GM21723 (cell line): ENCODE measurements around the gene COL6A6.
"Not testable (repeated sequence)": the region's sequence is repeated elsewhere in the genome, so short reads cannot be mapped to it uniquely, and the experiment has no call there.

ENCODE experiments used
- ATAC-seq: cut with Tn5 transposase; IDR thresholded peaks from one replicate; pipeline ENCODE4 v1.9.1; 2021; ENCODE audit warnings: mild to moderate bottlenecking, moderate library complexity; ENCODE audit not compliant: unreplicated experiment

COL6A6 gene

DNA sequence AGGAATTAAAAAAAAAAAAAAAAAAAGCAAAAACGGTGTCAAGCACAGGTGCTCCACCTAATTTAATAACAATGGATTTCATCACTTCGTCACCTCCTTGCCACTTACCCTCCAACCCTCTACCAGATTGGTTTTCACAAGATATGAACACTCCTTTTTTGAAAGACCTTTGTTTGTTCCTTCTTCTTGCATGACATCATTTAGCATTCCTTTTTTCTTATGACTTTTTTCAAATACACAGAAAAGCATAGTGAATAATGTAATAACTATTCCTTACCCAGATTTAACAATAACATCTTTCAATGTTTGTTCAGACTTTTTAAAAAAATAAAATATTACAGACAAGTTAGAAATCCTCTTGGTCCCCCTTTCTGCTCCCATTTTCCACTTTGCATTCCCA, 16.3 kb downstream of the COL6A6 start:
- no peak for ATAC-seq

DNA sequence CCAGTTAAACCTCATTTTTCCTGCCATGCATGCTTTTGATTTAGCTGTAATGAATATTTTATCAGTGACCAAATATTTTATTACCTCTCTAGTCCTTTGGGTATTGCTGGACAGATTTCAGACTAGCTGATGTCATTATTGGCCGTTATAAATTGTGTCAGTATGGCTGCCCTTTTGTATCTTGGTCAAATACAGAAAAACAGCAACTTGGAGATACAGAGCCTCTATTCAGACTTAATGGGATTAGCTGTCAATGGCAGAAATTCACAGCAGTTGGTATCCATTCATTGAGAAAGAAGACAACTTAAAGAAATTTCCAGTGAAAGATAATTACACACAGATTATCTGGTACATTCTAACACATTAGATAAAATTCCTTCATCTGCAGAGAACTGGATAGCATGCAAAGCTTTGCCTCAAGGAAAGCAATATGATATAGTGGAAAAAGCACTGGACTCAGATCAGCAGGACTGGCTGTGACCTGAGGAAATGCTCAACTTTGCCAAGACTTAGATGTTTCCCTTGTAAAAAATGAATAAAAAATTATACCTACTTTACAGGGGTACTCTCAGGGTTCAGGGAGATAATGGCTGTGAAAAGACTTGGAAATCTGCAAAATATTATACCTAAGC, 20.8 kb downstream of the COL6A6 start:
- ATAC-seq, result no peak

DNA sequence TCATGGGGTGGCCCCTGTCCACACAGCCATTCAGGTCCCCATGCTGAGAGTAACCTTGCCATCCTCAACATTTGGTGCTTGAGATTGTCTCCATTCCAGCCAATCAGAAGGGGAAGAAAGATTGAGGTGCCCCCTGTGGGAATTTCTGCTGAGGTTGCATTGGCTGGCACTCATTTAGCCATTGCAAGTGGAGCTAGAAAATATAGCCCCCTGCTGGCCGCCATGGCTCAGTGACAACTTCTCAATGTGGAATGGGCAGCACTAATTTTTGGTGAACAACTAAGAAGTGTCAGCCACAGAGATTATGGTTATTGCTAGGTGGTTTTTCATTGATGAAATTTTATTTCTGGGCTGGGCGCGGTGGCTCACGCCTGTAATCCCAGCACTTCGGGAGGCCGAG, 22.0 kb downstream of the COL6A6 start:
- no peak for ATAC-seq

DNA sequence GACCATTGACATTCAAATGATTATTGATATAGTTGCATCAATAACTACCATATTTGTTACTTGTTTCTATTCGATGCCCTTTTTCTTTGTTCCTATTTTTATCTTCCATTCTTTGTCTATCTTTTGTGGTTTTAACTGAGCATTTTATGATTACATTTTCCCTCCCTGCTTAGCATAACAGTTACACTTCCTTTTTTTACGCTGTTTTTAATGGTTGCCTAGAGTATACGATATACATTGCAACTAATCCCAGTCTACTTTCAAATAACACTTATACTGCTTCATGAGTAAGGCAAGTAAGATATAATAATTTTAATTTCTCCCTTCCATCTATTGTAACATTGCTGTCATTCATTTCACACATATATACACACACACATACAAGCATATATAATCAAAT, 26.3 kb downstream of the COL6A6 start:
- no peak for ATAC-seq

DNA sequence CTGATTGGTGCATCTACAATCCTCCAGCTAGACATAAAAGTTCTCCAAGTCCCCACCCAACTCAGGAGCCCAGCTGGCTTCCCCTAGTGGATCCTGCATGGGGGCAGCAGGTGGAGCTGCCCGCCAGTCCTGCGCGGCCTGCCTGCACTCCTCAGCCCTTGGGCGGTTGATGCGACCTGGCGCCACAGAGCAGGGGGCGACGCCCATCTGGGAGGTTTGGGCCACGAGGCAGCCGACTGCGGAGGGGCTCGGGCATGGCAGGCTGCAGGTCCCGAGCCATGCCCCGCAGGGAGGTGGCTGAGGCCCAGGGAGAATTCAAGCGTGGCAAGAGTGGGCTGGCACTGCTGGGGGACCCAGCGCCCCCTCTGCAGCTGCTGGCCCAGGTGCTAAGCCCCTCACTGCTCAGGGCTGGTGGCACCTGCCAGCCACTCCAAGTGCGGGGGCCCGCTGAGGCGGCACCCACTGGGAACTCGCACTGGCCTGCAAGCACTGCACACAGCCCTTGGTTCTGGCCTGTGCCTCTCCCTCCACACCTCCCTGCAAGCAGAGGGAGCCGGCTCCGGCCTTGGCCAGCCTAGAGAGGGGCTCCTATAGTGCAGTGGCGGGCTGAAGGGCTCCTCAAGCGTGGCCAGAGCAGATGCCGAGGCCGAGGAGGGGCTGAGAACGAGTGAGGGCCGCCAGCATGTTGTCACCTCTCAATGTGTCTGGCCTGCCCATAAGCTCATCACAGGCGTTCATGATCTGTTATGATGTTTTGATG, 30.1 kb downstream of the COL6A6 start:
- no peak for ATAC-seq

DNA sequence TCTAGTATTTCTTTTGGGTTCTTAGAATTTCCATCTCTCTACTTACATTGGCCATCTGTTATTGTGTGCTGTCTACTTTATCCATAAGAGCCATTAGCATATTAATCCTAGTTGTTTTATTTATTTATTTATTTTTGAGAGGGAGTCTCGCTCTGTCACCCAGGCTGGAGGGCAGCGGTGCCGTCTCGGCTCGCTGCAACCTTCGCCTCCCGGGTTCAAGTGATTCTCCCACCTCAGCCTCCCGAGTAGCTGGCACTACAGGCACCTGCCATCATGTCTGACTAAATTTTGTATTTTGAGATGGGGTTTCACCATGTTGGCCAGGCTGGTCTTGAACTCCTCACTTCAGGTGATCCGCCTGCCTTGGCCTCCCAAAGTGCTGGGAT, 30.7 kb downstream of the COL6A6 start:
- not testable (repeated sequence) for ATAC-seq

DNA sequence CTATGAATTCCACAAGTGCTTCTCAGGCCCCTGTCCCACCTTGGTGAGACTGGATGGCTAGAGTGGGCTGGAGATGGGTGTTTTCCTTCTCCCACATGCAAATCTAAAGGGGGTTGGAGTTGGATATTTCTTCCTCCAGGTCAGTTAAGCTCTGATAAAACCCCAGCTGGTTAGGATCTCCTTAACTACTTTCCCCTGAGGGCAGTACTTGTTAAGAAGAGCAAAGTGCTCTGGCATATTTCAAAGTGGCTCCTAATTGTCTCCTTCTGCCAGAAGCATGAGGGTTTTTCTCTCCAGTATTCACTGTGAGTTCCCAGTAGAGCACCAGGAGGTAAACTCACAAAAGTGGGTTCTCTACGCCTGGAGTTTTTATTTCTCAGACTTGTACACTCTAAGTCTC, 31.4 kb downstream of the COL6A6 start:
- ATAC-seq, result no peak

DNA sequence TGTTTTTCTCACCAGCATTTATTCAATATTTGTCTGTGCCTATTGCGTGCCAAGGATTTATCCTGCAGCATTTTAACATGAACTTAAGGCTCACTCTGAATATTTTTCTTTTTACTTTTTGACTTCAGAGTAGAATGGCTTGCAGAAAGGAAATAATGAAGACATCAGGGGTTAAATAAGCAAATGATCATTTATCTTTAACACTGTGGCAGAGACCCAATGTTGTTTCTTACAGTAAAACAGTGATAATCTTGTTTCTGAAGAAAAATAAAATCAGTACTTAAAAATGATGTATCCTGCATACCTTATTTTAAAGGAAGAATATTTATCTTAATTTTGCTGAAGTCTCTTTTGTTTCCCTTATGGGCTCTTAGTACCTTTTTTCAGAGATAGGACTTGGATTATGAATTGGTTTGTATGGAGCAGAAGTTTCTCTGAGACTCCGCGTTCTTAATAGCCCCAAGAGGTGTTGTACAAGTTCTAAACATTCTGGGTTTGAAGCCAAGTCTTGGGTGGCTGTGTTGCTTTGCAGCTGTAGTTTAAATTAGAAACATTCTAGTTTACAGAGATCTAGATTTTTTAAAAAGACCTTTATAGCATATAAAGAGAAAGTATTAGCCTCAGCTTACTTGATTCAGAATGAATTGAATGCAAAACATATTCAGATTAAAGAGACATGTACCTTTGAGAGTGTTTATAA, 40.5 kb downstream of the COL6A6 start:
- no peak for ATAC-seq

DNA sequence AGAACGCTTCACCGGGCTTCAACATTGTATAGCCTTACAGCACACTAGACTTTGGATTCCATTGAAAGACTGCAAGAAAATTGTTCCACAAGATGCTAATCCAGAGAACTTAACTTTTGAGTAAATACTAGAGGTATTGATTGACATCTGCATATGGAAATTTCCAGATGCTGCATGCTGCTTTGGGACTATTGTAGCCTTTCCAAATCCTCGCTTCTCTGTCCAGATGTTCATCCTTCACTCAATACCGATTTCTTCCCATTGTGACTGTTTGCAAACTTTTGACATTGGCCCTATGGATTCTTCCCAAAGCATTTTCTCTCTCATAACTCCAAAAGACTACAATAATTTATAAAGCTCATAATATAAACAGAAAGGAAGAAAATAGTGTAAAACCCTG, 41.4 kb downstream of the COL6A6 start:
- ATAC-seq, result no peak

DNA sequence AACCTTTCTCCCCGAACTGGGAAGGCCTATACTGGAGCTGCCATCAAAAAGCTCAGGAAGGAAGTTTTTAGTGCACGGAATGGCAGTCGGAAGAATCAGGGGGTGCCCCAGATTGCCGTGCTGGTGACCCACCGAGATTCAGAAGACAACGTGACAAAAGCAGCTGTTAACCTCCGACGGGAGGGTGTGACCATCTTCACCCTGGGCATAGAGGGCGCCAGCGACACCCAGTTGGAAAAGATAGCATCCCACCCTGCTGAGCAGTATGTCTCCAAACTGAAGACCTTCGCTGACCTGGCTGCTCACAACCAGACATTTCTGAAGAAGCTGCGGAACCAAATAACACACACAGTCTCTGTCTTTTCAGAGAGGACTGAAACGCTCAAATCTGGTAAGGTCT, 48.2 kb downstream of the COL6A6 start:
- no peak for ATAC-seq
